Ascending aorta (tissue), 2 donors: Measurements from ENCODE around the gene OR6C76. TPM values are rescaled to one million over a fixed set of nuclear protein-coding genes. Genes with fewer than 3 reads are reported as not detected.

Source experiments
- DNase-seq, 2 donors: peaks; one replicate each; pipeline ENCODE4 v3.0.0-alpha.2; 2019; ENCODE audit warnings: low spot score in 2 of 2
- H3K27ac ChIP-seq, 2 donors: fragments of 200-600 bp; sonication (generic); one replicate each; pipeline ENCODE4 v1.5.1; 2016 to 2017; ENCODE audit warnings: mild to moderate bottlenecking in 1 of 2
- H3K27me3 ChIP-seq: fragments of 200-600 bp; sonication (generic); one replicate; pipeline ENCODE4 v1.5.1; 2017
- H3K36me3 ChIP-seq, 2 donors: fragments of 200-600 bp; sonication (generic); one replicate each; pipeline ENCODE4 v1.5.1; 2016
- H3K4me1 ChIP-seq, 2 donors: fragments of 200-600 bp; sonication (generic); one replicate each; pipeline ENCODE4 v1.5.1; 2016 to 2017; ENCODE audit warnings: mild to moderate bottlenecking in 1 of 2
- H3K4me3 ChIP-seq, 2 donors: fragments of 200-600 bp; sonication (generic); one replicate each; pipeline ENCODE4 v1.5.1; 2016 to 2017; ENCODE audit warnings: mild to moderate bottlenecking in 1 of 2
- H3K9me3 ChIP-seq, 2 donors: fragments of 200-600 bp; sonication (generic); one replicate each; pipeline ENCODE4 v1.5.1; 2016
- intact Hi-C: fragments of 100-400 bp; cut with DNase I; formaldehyde crosslinking; loops from one replicate; pipeline ENCODE4 v1.15.1; 2023
- total RNA-seq: library from RNA; depleted of rRNA; stranded (reverse); fragments of >200 nt; gene quantifications from one replicate; pipeline ENCODE4 v1.1.0, GENCODE V29; 2016
- TF ChIP-seq, protein P1 (sequence below), 3 experiments: fragments of 200-600 bp in 2 of 3; fragments of 450-650 bp in 1 of 3; sonication (generic) in 2 of 3; IDR thresholded peaks; one replicate each; pipeline ENCODE4 v1.5.1; 2016 to 2019; ENCODE audit warnings: antibody characterized with exemption in 3 of 3, mild to moderate bottlenecking in 1 of 3, moderate library complexity in 1 of 3

The OR6C76 gene
- not detected for total RNA-seq

DNA sequence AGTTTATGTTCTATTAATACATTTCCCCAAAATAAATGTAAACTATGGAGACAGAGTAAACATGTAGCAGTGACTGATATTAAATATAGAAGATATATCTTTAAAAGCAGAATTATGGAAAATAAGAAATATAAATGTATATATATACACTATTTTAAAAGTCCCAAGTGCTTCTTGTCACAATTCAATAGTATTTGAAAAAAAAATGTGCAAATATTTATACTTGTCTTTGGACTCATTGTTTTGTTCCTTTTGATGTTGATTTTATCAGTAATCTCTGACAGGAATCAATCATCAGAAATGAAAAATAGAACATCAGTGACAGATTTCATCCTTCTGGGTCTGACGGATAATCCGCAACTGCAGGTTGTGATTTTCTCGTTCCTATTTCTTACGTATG, at the start of gene OR6C76:
OR6C76 (plus strand) TSS at position 301 of the 400 bp plus-strand sequence; CDS start at position 301, 0 bp downstream.
- TF ChIP-seq, protein P1, sequence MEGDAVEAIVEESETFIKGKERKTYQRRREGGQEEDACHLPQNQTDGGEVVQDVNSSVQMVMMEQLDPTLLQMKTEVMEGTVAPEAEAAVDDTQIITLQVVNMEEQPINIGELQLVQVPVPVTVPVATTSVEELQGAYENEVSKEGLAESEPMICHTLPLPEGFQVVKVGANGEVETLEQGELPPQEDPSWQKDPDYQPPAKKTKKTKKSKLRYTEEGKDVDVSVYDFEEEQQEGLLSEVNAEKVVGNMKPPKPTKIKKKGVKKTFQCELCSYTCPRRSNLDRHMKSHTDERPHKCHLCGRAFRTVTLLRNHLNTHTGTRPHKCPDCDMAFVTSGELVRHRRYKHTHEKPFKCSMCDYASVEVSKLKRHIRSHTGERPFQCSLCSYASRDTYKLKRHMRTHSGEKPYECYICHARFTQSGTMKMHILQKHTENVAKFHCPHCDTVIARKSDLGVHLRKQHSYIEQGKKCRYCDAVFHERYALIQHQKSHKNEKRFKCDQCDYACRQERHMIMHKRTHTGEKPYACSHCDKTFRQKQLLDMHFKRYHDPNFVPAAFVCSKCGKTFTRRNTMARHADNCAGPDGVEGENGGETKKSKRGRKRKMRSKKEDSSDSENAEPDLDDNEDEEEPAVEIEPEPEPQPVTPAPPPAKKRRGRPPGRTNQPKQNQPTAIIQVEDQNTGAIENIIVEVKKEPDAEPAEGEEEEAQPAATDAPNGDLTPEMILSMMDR (IDR thresholded peaks at IDR 0.05) = no peak
- Histone ChIP-seq H3K9me3 (no peaks in the 10 kb centered on the region), H3K36me3 (no peaks in the 10 kb centered on the region), H3K27ac (no peak within 1 kb of the TSS), H3K4me3 (no peak within 1 kb of the TSS), H3K4me1 (no peaks in the 10 kb centered on the region), H3K27me3 (no peaks in the 10 kb centered on the region)
- intact Hi-C loops = no loop called here
- DNase-seq = no peak

DNA sequence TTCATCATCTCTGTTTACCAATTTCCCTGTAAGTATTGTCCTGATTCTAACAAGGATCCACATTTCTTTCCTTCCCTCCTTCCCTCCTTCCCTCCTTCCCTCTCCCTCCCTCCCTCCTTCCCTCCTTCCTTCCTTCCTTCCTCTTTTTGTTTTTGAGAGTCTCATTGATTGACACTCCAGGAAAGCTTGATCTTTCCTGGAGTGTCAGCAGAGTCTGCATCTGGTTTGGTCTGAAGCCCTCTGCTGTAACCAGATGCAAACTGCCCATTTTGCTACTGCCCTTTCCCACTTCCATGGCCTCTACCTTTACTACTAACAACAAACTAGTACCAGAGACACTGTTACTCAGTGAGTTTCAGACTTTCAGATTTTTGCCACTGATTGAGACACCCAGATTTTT, 40.2 kb upstream of the OR6C76 start:
- no peaks in the 10 kb centered on the region for H3K36me3 ChIP-seq
- no peak overlapping the region for H3K4me3 ChIP-seq
- no peaks in the 10 kb centered on the region for H3K9me3 ChIP-seq
- H3K27me3 ChIP-seq = no peaks in the 10 kb centered on the region
- no peak overlapping the region for H3K27ac ChIP-seq
- no peak for DNase-seq
- H3K4me1 ChIP-seq = no peaks in the 10 kb centered on the region
- intact Hi-C loops = no loop called here
- TF ChIP-seq, protein P1 (IDR thresholded peaks at IDR 0.05) = no peak

DNA sequence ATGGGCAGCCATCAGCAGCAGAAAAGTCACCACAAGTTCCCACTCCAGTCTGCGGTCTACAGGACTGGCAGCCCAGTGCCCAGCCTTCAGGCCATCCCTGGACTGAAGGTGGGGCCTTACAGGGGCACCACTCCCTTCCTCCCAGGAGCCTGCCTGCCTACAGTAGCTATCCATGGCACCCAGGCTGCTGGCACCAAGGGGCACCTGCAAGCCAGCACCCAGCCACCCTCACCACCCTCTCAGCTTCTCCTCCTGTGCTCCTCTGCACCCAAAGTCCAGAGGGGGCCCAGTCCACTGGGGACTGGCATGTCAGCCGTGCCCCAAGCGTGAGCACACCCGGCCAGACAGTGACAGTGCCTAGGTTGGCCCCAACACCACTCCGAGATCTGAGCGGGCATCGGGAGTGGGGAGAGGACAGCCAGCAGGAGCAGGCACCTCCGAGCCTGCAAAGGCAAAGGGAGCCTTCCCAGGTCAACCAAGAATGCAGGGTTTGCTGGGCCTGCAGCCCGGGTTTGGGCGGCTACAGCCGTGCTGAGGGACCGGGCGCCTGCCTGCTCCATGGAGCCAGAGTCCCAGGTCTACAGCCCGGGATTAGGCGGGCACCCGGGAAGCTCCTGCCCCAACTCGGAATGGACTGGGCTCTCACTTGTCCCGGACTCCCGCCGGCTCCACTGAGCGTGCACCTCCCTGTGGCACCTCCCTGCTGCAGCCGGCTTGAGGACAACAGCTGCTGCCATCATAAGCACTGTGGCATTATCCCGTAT, 33.8 kb upstream of the OR6C76 start:
- no peaks in the 10 kb centered on the region for H3K4me1 ChIP-seq
- intact Hi-C loops = no loop called here

GRCh38 chr12:55396326-55396725, 29.7 kb upstream of the OR6C76 start:
- H3K27ac ChIP-seq = no peak overlapping the region
- no peak overlapping the region for H3K4me3 ChIP-seq
- intact Hi-C loops = no loop called here
- no peaks in the 10 kb centered on the region for H3K4me1 ChIP-seq
- no peak for DNase-seq
- H3K9me3 ChIP-seq = no peaks in the 10 kb centered on the region
- H3K36me3 ChIP-seq = no peaks in the 10 kb centered on the region
- no peaks in the 10 kb centered on the region for H3K27me3 ChIP-seq
- TF ChIP-seq, protein P1 (IDR thresholded peaks at IDR 0.05) = no peak

More for the DNA sequence above, 33.8 kb upstream of the OR6C76 start:
- no peak overlapping the region for H3K27ac ChIP-seq
- H3K27me3 ChIP-seq = no peaks in the 10 kb centered on the region
- TF ChIP-seq, protein P1 (IDR thresholded peaks at IDR 0.05) = no peak
- H3K4me3 ChIP-seq = no peak overlapping the region
- DNase-seq = no peak
- H3K9me3 ChIP-seq = no peaks in the 10 kb centered on the region
- H3K36me3 ChIP-seq = no peaks in the 10 kb centered on the region

DNA sequence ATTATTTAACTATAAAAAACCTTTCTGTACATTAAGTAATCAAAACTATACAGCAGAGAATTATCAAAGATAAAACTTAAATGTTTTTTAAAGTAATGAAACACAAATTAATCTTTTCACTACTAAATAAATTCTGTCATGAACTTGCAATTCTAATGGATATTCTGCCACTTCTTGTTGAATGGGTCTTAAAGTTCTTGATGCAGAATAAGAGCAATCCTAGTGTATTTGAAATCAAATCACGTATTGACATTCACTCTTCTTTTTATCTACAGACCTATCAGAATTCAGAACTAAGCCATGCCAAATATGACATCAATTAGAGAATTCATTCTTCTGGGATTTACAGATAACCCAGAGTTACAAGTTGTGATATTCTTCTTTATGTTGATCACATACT, 25.8 kb upstream of the OR6C76 start, which contains the start of gene OR6C65:
OR6C65 (plus strand) TSS at position 301 of the 400 bp plus-strand sequence; CDS start at position 301, 0 bp downstream.
- TF ChIP-seq, protein P1 (IDR thresholded peaks at IDR 0.05) = no peak
- intact Hi-C loops = no loop called here
- no peaks in the 10 kb centered on the region for H3K9me3 ChIP-seq
- no peak within 1 kb of the TSS for H3K4me3 ChIP-seq
- H3K27ac ChIP-seq = no peak within 1 kb of the TSS
- H3K4me1 ChIP-seq = no peaks in the 10 kb centered on the region
- H3K36me3 ChIP-seq = no peaks in the 10 kb centered on the region
- no peak for DNase-seq
- H3K27me3 ChIP-seq = no peaks in the 10 kb centered on the region
